ENCODE measurements around the gene DNAJC5. TPM values are rescaled to one million over a fixed set of nuclear protein-coding genes. Genes with fewer than 3 reads are reported as not detected.
A peak's percentile ranks its signal among the peaks of the same experiment; 100 is the strongest.

Gene DNAJC5
- total RNA-seq, 2 donors from 2014 or later, result 32.9 to 44.2 TPM

DNA sequence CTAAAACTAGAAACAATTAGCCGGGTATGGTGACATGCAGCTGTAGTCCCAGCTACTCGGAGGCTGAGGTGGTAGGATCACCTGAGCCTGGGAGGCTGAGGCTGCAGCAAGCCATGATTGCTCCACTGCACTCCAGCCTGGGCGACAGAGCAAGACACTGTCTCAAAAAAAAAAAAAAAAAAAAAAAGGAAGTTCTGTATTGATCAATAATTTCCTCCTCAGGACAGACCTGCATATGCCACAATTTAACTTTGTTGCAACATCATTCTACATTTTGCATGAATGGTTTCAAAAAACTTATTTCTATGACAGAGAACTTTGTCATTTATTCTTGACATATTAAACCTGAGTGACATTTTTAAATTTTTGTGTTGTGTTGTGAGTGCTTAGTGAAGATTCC, 5.5 kb downstream of the DNAJC5 start:
- H3K9me3 ChIP-seq, result no peaks in the 10 kb centered on the region
- peaks cover 63% of the 10 kb centered on the region for H3K4me1 ChIP-seq
- TF ChIP-seq, protein P1, sequence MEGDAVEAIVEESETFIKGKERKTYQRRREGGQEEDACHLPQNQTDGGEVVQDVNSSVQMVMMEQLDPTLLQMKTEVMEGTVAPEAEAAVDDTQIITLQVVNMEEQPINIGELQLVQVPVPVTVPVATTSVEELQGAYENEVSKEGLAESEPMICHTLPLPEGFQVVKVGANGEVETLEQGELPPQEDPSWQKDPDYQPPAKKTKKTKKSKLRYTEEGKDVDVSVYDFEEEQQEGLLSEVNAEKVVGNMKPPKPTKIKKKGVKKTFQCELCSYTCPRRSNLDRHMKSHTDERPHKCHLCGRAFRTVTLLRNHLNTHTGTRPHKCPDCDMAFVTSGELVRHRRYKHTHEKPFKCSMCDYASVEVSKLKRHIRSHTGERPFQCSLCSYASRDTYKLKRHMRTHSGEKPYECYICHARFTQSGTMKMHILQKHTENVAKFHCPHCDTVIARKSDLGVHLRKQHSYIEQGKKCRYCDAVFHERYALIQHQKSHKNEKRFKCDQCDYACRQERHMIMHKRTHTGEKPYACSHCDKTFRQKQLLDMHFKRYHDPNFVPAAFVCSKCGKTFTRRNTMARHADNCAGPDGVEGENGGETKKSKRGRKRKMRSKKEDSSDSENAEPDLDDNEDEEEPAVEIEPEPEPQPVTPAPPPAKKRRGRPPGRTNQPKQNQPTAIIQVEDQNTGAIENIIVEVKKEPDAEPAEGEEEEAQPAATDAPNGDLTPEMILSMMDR (IDR thresholded peaks at IDR 0.05), result no peak
- TF ChIP-seq POLR2A (IDR thresholded peaks at IDR 0.05), result no peak
- WGBS, 2 donors, result 67 to 72% methylated on average over 3 of the region's 3 CpGs
- DNase-seq, result no peak
- peak overlapping the region in 1 of 4 donors; percentile 9 for H3K27ac ChIP-seq
- no peaks in the 10 kb centered on the region for H3K27me3 ChIP-seq
- intact Hi-C loops (cut with DNase I), result no loop called here
- no peaks in the 10 kb centered on the region for H3K36me3 ChIP-seq (replicated peaks in 1 of 2; ENCODE audit: insufficient read depth in 1 of 2, low read depth in 2 of 2)
- no peak for ATAC-seq
- no peak overlapping the region for H3K4me3 ChIP-seq

GRCh38 chr20:63903796-63904561, 9.1 kb downstream of the DNAJC5 start:
- Histone ChIP-seq H3K4me3 (no peak overlapping the region), H3K27ac (no peak overlapping the region), H3K4me1 (peaks cover 53% of the 10 kb centered on the region), H3K36me3 (replicated peaks in 1 of 2; ENCODE audit: insufficient read depth in 1 of 2, low read depth in 2 of 2) (no peaks in the 10 kb centered on the region), H3K27me3 (no peaks in the 10 kb centered on the region), H3K9me3 (no peaks in the 10 kb centered on the region)
- WGBS, 2 donors, result 73 to 82% methylated on average over 11 of the region's 11 CpGs
- intact Hi-C loops (cut with DNase I), result no loop called here
- no peak for ATAC-seq
- no peak for TF ChIP-seq POLR2A (IDR thresholded peaks at IDR 0.05)
- TF ChIP-seq, protein P1 (IDR thresholded peaks at IDR 0.05), result no peak
- no peak for DNase-seq

DNA sequence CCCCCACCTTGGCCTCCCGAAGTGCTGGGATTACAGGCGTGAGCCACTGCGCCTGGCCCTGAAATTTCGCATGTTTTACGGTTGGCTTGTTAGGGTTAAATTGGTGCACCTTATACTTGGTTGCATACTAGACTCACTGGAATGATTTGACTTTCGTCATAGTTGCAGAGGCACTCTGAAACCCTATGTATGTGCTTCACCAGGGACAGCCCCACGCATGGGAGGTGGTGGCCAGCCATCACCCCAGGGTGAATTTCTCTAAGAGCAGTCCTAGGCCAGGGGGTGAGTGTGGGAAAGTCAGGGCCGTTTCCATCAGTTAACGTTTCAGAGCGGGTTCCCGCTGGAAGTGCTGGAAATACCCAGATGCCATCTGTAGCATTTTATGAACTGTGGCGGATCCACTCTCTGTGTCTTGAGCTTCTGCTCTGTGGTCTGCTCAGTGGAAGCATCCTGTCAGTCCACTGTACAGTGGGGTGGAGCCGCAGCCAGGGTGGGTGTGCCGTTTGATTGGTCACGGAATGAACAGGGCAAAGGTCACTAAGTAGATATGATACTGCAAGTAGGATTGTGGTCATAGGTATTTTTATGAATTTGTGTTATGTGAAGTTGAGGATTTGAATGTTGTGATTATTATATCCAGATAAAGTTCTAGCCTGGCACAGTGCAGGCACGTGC, 13.2 kb downstream of the DNAJC5 start:
- no peaks in the 10 kb centered on the region for H3K36me3 ChIP-seq (replicated peaks in 1 of 2; ENCODE audit: insufficient read depth in 1 of 2, low read depth in 2 of 2)
- WGBS, 2 donors, result 45 to 61% methylated on average over 11 to 16 of the region's 16 CpGs
- H3K27me3 ChIP-seq, result no peaks in the 10 kb centered on the region
- no peak overlapping the region for H3K4me3 ChIP-seq
- H3K4me1 ChIP-seq, result peaks cover 59% of the 10 kb centered on the region
- H3K9me3 ChIP-seq, result no peaks in the 10 kb centered on the region
- DNase-seq (peak in 2 of 4 donors; percentile 21 to 40), ATAC-seq (peak; percentile 22)
- intact Hi-C loops (cut with DNase I), result no loop called here
- no peak for TF ChIP-seq POLR2A (IDR thresholded peaks at IDR 0.05)
- TF ChIP-seq, protein P1 (IDR thresholded peaks at IDR 0.05), result no peak
- H3K27ac ChIP-seq, result peak overlapping the region in 2 of 4 donors; percentile 10 to 47

DNA sequence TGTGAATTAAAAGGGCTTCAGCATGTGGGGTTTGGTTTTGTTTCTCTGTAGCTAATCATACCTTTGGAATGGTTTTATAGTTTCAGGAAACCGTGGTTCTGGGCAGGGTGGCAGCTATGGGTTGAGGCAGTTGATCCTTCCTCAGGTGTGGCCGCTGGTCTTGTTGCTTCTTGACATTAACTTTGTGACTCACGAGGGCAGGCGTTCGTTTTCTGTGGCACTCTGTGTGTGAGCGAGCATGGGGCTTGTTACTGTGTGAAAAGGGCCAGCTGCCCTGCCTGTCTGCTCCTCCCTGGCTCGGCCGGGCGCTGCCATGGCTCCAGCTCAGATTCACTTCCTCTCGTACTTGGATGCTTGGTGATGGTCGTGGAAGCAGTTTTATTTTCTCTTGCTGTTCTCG, 16.2 kb downstream of the DNAJC5 start:
- no peaks in the 10 kb centered on the region for H3K9me3 ChIP-seq
- intact Hi-C loops (cut with DNase I), result no loop called here
- H3K27me3 ChIP-seq, result no peaks in the 10 kb centered on the region
- H3K4me3 ChIP-seq, result no peak overlapping the region
- TF ChIP-seq POLR2A (IDR thresholded peaks at IDR 0.05), result no peak
- TF ChIP-seq, protein P1 (IDR thresholded peaks at IDR 0.05), result no peak
- 20 to 21% methylated on average over 7 to 12 of the region's 12 CpGs for WGBS, 2 donors
- H3K4me1 ChIP-seq, result peaks cover 59% of the 10 kb centered on the region
- ATAC-seq (peak; percentile 92), DNase-seq (peak; percentile 83 to 91 (median 90))
- H3K27ac ChIP-seq, result peak overlapping the region; percentile 3 to 74 (median 46)
- H3K36me3 ChIP-seq (replicated peaks in 1 of 2; ENCODE audit: insufficient read depth in 1 of 2, low read depth in 2 of 2), result no peaks in the 10 kb centered on the region

Measured in body of pancreas (tissue), 4 donors.